Rectal smooth muscle tissue (tissue), 1 donor: ENCODE results near the gene LRFN3.
A peak's percentile ranks its signal among the peaks of the same experiment; 100 is the strongest.
"Not testable (repeated sequence)": the region's sequence is repeated elsewhere in the genome, so short reads cannot be mapped to it uniquely, and the experiment has no call there.

Experiments
- H3K27ac ChIP-seq: one replicate; pipeline ENCODE4 v1.7.0; 2013; ENCODE audit warnings: low read depth, low read length, inconsistent platforms
- H3K27me3 ChIP-seq: one replicate; pipeline ENCODE4 v1.7.0; 2013; ENCODE audit warnings: low read length; ENCODE audit not compliant: control insufficient read depth, insufficient read depth
- H3K36me3 ChIP-seq: one replicate; pipeline ENCODE4 v1.7.0; 2013; ENCODE audit warnings: low read length; ENCODE audit not compliant: control insufficient read depth, insufficient read depth
- H3K4me1 ChIP-seq: one replicate; pipeline ENCODE4 v1.7.0; 2013; ENCODE audit warnings: low read length; ENCODE audit not compliant: control insufficient read depth, insufficient read depth
- H3K4me3 ChIP-seq: one replicate; pipeline ENCODE4 v1.7.0; 2013; ENCODE audit warnings: low read length
- H3K9ac ChIP-seq: one replicate; pipeline ENCODE4 v1.7.0; 2013; ENCODE audit warnings: low read length

Gene LRFN3

GRCh38 chr19:35910355-35910754 lies 25.8 kb upstream of the LRFN3 start:
- H3K27me3 ChIP-seq, H3K4me3 ChIP-seq, H3K36me3 ChIP-seq, H3K4me1 ChIP-seq, H3K27ac ChIP-seq, H3K9ac ChIP-seq: not testable (repeated sequence)

DNA sequence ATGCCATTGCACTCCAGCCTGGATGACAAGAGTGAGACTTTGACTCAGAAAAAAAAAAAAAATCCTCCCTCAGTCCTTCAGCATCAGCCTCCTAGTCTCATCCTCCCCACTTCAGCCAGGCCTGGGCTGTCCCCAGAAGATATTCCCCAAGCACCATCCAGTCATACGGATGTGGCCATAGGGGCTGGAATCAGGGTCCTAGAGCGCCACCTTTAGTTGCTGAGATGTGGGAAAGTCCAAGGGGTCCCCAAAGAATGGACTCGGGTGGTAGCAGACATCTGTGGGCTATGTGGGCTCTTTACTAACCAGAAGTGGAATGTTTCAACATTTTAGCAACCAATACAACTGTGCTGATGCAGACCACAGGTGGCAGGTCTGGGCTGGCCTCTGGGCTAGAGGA lies 25.0 kb upstream of the LRFN3 start:
- Histone ChIP-seq H3K4me1 (no peaks in the 10 kb centered on the region), H3K9ac (no peak overlapping the region), H3K27ac (no peak overlapping the region), H3K4me3 (no peak overlapping the region), H3K36me3 (no peaks in the 10 kb centered on the region), H3K27me3 (no peaks in the 10 kb centered on the region)

DNA sequence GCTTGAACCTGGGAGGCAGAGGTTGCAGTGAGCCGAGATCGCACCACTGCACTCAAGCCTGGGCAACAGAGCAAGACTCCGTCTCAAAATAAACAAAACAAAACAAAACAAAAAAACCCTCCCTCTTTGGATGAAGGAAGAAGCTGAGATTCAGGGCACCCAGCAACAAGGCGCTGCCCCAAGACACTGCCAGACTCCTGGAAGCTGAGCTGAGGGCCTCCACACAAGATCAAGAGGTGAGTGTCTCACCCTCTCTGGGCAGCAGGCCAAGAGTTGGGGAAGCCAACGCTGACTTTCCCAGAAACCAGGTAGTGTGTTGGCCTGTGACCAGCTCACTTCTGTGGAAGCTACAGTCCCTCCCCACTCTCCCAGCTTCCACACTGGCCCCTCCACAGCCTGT lies 24.4 kb upstream of the LRFN3 start:
- Histone ChIP-seq H3K9ac (no peak overlapping the region), H3K4me1 (no peaks in the 10 kb centered on the region), H3K36me3 (no peaks in the 10 kb centered on the region), H3K27me3 (no peaks in the 10 kb centered on the region), H3K27ac (no peak overlapping the region), H3K4me3 (no peak overlapping the region)

DNA sequence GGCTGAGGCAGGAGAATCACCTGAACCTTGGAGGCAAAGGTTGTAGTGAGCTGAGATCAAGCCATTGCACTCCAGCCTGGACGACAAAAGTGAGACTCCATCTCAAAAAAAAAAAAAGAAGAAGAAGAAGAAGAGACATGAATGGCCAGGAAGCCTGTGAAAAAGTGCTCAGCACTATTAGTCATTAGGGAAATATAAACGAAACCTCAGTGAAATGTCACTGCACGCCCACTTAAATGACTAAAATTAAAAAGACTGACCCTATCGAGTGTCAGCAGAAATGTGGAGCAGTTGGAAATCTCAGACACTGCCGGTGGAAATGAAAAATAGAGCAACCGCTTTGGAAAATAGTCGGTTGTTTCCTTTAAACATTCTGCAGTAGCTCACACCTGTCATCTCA lies 22.6 kb upstream of the LRFN3 start:
- H3K36me3 ChIP-seq, result no peaks in the 10 kb centered on the region
- H3K9ac ChIP-seq, result no peak overlapping the region
- no peak overlapping the region for H3K27ac ChIP-seq
- no peaks in the 10 kb centered on the region for H3K4me1 ChIP-seq
- H3K4me3 ChIP-seq, result no peak overlapping the region
- no peaks in the 10 kb centered on the region for H3K27me3 ChIP-seq

GRCh38 chr19:35915443-35915842 lies 20.7 kb upstream of the LRFN3 start:
- Histone ChIP-seq H3K9ac (no peak overlapping the region), H3K27me3 (no peaks in the 10 kb centered on the region), H3K4me3 (no peak overlapping the region), H3K36me3 (no peaks in the 10 kb centered on the region), H3K27ac (no peak overlapping the region), H3K4me1 (no peaks in the 10 kb centered on the region)

DNA sequence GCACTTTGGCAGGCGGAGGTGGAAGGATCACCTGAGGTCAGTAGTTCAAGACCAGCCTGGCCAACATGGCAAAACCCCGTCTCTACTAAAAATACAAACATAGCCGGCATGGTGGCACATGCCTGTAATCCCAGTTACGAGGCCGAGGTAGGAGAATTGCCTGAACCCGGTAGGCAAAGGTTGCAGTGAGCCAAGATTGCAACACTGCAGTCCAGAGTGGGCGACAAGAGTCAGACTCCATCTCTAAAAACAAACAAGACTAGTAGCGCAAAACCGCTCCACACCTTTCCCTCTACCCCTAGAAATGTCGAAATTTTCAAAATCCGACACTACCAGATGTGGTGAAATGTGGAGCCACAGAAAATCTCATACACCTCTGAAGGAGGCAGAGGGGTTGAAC lies 16.9 kb upstream of the LRFN3 start:
- H3K27me3 ChIP-seq, result no peaks in the 10 kb centered on the region
- no peaks in the 10 kb centered on the region for H3K36me3 ChIP-seq
- no peak overlapping the region for H3K4me3 ChIP-seq
- H3K4me1 ChIP-seq, result no peaks in the 10 kb centered on the region
- no peak overlapping the region for H3K9ac ChIP-seq
- no peak overlapping the region for H3K27ac ChIP-seq

DNA sequence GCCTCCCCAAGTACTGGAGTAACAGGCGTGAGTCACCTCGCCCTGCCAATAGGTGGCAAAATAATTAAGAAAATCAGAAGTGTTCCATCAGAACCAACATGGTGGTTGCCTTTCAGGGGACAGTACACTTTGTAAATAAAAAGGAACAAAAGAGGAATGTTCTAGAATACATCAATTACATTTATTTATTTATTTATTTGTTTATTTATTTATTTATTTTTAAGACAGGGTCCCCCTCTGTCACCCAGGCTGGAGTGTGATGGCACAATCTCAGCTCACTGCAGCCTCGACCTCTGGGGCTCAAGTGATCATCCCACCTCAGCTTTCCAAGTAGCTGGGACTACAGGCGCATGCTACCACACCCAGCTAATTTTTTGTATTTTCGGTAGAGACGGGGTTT lies 15.2 kb upstream of the LRFN3 start:
- H3K4me3 ChIP-seq, result no peak overlapping the region
- H3K4me1 ChIP-seq, result no peaks in the 10 kb centered on the region
- H3K36me3 ChIP-seq, result no peaks in the 10 kb centered on the region
- H3K9ac ChIP-seq, result no peak overlapping the region
- no peak overlapping the region for H3K27ac ChIP-seq
- H3K27me3 ChIP-seq, result no peaks in the 10 kb centered on the region

- Histone ChIP-seq H3K9ac (no peak overlapping the region), H3K4me1 (no peaks in the 10 kb centered on the region), H3K36me3 (no peaks in the 10 kb centered on the region), H3K27ac (no peak overlapping the region), H3K4me3 (no peak overlapping the region), H3K27me3 (no peaks in the 10 kb centered on the region)
Observed at GRCh38 chr19:35925501-35925900, 10.7 kb upstream of the LRFN3 start.

- no peaks in the 10 kb centered on the region for H3K4me1 ChIP-seq
- H3K27me3 ChIP-seq, result no peaks in the 10 kb centered on the region
- H3K9ac ChIP-seq, result no peak overlapping the region
- H3K36me3 ChIP-seq, result no peaks in the 10 kb centered on the region
- H3K27ac ChIP-seq, result no peak overlapping the region
- H3K4me3 ChIP-seq, result no peak overlapping the region
Observed at GRCh38 chr19:35928507-35928906, 7.7 kb upstream of the LRFN3 start.

- H3K9ac ChIP-seq, result no peak overlapping the region
- H3K4me3 ChIP-seq, result no peak overlapping the region
- no peak overlapping the region for H3K27ac ChIP-seq
- H3K4me1 ChIP-seq, result no peaks in the 10 kb centered on the region
- H3K36me3 ChIP-seq, result no peaks in the 10 kb centered on the region
- no peaks in the 10 kb centered on the region for H3K27me3 ChIP-seq
Observed at GRCh38 chr19:35929876-35930275, 6.3 kb upstream of the LRFN3 start.

DNA sequence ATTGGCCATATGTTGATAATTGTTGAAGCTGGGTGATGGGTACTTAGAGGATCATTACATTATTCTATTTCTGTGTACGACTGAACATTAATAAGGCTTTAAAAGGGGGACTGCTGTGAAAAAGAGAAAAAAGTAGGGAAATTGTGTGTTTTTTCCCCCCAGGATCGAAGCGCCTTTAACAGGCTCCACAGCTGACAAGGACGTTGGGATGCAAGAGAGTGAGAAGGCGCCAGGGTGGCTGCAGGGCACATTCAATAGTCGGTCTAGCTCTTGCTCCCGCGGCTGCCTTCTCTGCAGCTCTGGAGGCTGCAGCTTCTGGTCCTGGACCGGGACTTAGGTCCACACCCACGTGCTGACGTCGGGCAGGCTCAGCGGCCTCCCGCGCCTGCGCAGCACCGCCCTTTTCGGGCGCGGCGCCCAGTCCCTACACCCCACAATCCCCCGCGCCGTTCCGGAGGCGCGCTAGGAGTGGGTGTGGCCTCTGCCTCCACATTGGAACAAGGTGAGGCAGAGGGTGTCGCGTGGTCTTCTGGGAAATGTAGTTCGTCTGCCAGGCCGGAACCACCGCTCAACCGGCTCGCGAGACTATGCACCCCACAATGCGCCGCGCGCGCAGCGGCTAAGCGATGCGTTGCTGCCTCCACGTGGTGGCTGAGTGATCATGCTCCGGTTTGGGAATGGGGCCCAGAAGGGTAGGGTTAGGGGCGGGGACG lies 4.9 kb upstream of the LRFN3 start:
- H3K4me1 ChIP-seq, result no peaks in the 10 kb centered on the region
- H3K9ac ChIP-seq, result no peak overlapping the region
- H3K36me3 ChIP-seq, result no peaks in the 10 kb centered on the region
- peak overlapping the region; percentile 19 for H3K4me3 ChIP-seq
- H3K27me3 ChIP-seq, result no peaks in the 10 kb centered on the region
- H3K27ac ChIP-seq, result peak overlapping the region; percentile 16

DNA sequence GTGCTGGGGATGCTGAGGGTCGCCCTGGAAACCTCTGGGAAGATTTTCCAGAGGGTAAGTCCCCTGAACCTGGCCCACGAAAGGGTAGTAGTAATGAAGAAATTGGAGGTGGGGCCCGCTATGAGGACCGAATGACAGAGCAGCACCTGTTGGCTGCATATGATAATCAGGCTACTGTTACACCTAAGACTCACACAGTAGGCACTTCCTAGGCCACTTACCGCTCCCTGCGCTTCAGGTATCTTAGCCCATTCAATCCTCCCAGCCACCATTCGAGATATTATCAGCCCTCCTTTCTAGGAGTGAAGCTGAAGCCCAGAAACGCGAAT lies 4.3 kb upstream of the LRFN3 start:
- Histone ChIP-seq H3K4me1 (no peaks in the 10 kb centered on the region), H3K4me3 (peak overlapping the region; percentile 2), H3K9ac (no peak overlapping the region), H3K27me3 (no peaks in the 10 kb centered on the region), H3K36me3 (no peaks in the 10 kb centered on the region), H3K27ac (no peak overlapping the region)

- Histone ChIP-seq H3K27ac (no peak overlapping the region), H3K9ac (no peak overlapping the region), H3K4me1 (no peaks in the 10 kb centered on the region), H3K36me3 (no peaks in the 10 kb centered on the region), H3K4me3 (no peak overlapping the region), H3K27me3 (no peaks in the 10 kb centered on the region)
Observed at GRCh38 chr19:35932291-35932936, 3.8 kb upstream of the LRFN3 start.
